ENCODE measurements around the gene DDX41.

The DDX41 gene

DNA sequence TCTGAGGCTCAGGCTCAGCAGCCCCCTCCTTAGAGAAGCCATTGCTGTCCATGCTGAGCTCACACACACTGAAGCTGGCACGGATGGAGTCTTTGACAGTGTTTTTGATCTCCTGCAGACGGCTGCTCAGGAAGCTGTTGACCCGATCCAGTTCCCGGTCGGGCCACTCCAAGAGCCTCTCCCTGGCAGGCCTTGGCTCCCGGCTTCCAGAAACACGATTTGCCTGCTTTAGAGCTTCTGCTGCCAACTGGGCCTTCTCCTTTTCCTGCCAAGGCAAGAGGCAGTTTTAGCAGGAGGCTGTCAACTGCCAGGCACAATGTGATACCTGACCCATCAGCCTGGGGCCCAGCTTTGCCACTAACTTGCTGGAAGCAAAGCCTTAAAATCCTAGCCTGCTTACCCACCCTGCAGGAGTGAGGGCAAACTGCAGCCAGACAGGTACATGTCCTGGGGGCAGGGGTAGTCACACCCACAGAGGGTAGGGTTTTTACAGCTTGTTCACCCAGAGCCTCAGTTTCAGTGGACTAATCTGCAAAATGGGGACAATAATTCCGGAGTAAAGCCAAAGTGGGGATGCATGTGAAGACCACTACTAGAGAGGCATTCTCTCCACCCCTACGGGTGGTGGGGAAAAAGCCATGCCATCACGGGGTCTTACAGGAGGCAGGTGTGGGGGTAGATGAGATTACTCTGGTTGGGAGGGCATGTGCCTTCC, 8.3 kb upstream of the DDX41 start:
- TF ChIP-seq, protein P1, sequence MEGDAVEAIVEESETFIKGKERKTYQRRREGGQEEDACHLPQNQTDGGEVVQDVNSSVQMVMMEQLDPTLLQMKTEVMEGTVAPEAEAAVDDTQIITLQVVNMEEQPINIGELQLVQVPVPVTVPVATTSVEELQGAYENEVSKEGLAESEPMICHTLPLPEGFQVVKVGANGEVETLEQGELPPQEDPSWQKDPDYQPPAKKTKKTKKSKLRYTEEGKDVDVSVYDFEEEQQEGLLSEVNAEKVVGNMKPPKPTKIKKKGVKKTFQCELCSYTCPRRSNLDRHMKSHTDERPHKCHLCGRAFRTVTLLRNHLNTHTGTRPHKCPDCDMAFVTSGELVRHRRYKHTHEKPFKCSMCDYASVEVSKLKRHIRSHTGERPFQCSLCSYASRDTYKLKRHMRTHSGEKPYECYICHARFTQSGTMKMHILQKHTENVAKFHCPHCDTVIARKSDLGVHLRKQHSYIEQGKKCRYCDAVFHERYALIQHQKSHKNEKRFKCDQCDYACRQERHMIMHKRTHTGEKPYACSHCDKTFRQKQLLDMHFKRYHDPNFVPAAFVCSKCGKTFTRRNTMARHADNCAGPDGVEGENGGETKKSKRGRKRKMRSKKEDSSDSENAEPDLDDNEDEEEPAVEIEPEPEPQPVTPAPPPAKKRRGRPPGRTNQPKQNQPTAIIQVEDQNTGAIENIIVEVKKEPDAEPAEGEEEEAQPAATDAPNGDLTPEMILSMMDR (IDR thresholded peaks at IDR 0.05; ENCODE audit: low read depth, low read length, missing control alignments): no peak
- in situ Hi-C loops (cut with HindIII; ENCODE audit: low sequenced_read_pairs): no loop called here
- H3K4me3 ChIP-seq (ENCODE audit: low read depth, low read length): no peak overlapping the region
- DNase-seq (ENCODE audit: low read depth): no peak

GRCh38 chr5:177524539-177524900, 7.8 kb upstream of the DDX41 start:
- in situ Hi-C loops (cut with HindIII; ENCODE audit: low sequenced_read_pairs): no loop called here
- H3K4me3 ChIP-seq (ENCODE audit: low read depth, low read length): no peak overlapping the region
- DNase-seq (ENCODE audit: low read depth): no peak
- TF ChIP-seq, protein P1 (IDR thresholded peaks at IDR 0.05; ENCODE audit: low read depth, low read length, missing control alignments): no peak

- DNase-seq (ENCODE audit: low read depth): no peak
- in situ Hi-C loops (cut with HindIII; ENCODE audit: low sequenced_read_pairs): no loop called here
- TF ChIP-seq, protein P1 (IDR thresholded peaks at IDR 0.05; ENCODE audit: low read depth, low read length, missing control alignments): no peak
- no peak overlapping the region for H3K4me3 ChIP-seq (ENCODE audit: low read depth, low read length)
These were observed 7.2 kb upstream of the DDX41 start for GRCh38 chr5:177523711-177524538.

GRCh38 chr5:177520916-177521513, 4.3 kb upstream of the DDX41 start:
- TF ChIP-seq, protein P1 (IDR thresholded peaks at IDR 0.05; ENCODE audit: low read depth, low read length, missing control alignments): no peak
- in situ Hi-C loops (cut with HindIII; ENCODE audit: low sequenced_read_pairs): no loop called here

DNA sequence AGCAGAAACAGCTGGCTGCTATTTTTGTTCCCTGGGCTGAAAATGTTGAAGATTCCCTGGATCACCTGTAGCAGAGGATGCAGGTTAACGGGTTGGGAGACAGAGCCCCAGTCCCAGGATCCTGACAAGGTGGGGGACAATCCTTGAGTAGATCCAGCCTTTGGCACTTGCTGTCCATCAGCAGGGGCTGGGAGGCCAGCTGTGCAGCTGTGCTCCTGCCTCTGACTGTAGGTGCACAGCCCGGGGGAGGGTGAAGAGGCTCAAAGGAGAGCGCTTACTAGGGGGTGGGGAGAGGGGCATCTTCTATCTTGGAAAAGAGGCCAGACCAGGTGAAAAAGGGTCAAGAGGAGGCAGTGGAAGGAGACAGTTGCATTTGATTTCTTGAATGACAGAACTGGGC, 3.5 kb upstream of the DDX41 start:
- no peak for DNase-seq (ENCODE audit: low read depth)
- in situ Hi-C loops (cut with HindIII; ENCODE audit: low sequenced_read_pairs): no loop called here
- TF ChIP-seq, protein P1 (IDR thresholded peaks at IDR 0.05; ENCODE audit: low read depth, low read length, missing control alignments): no peak
- no peak overlapping the region for H3K4me3 ChIP-seq (ENCODE audit: low read depth, low read length)

More at GRCh38 chr5:177520916-177521513, 4.3 kb upstream of the DDX41 start:
- DNase-seq (ENCODE audit: low read depth): no peak
- no peak overlapping the region for H3K4me3 ChIP-seq (ENCODE audit: low read depth, low read length)

DNA sequence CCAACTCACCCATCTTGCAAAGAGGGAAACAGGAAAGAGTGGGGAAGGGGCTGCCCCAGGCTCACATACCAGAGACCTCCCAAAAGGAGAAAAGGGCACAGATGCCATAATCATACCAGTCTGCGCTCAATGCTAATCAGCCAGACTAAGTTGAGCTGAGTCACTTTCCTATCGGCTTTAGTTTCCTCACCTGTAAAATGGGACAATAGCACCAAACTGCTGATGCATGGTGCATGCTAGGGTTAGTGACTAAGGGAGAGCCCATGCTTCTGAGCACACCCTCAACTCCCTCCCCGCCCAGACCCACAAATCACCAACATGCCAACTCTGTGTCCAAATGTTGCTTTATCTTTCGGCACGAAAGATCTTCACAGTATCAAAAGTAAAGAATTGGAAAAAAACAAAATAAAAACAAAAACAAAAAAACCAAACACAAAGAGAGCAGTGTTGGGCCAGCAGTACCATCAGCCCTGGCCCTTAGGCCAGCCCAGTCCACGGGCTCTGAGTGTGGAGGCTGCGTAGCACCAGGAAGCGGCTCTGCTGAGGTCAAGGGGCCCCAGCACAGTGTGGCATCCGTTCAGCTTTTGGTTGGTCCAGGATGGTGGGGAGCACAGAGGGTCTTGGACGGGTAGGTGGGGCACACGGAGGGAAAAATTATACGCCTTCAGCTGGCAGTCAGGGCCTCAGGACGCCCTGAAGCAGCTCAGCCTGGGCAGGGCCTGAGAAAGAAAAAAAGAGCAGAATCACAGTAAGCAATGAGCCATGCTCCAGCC, 2.9 kb upstream of the DDX41 start:
- TF ChIP-seq, protein P1 (IDR thresholded peaks at IDR 0.05; ENCODE audit: low read depth, low read length, missing control alignments): no peak
- in situ Hi-C loops (cut with HindIII; ENCODE audit: low sequenced_read_pairs): no loop called here
- H3K4me3 ChIP-seq (ENCODE audit: low read depth, low read length): no peak overlapping the region
- no peak for DNase-seq (ENCODE audit: low read depth)

Data from astrocyte of the cerebellum (primary cell).